Measurements from ENCODE around the gene OASL. TPM values are rescaled to one million over a fixed set of nuclear protein-coding genes. Genes with fewer than 3 reads are reported as not detected.

OASL gene, protein sequence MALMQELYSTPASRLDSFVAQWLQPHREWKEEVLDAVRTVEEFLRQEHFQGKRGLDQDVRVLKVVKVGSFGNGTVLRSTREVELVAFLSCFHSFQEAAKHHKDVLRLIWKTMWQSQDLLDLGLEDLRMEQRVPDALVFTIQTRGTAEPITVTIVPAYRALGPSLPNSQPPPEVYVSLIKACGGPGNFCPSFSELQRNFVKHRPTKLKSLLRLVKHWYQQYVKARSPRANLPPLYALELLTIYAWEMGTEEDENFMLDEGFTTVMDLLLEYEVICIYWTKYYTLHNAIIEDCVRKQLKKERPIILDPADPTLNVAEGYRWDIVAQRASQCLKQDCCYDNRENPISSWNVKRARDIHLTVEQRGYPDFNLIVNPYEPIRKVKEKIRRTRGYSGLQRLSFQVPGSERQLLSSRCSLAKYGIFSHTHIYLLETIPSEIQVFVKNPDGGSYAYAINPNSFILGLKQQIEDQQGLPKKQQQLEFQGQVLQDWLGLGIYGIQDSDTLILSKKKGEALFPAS
- polyA plus RNA-seq (2012; ENCODE audit: insufficient read depth, insufficient read length, low read depth), result not detected

GRCh38 chr12:121038861-121039668 lies at the start of gene OASL:
Gene OASL (minus strand): TSS chr12:121039246. CDS start chr12:121038971, 275 bp downstream.
- no peaks in the 10 kb centered on the region for H3K9me3 ChIP-seq
- peaks cover 8% of the 10 kb centered on the region for H3K27me3 ChIP-seq
- TF ChIP-seq CTCF (IDR thresholded peaks at IDR 0.05; ENCODE audit: low read depth, low read length), result no peak
- no peak for DNase-seq
- no peaks in the 10 kb centered on the region for H3K36me3 ChIP-seq
- H3K4me3 ChIP-seq (ENCODE audit: low read depth, low read length), result peak within 1 kb of the TSS; percentile 28; the same call in 1 of the 2 replicates
- no peaks in the 10 kb centered on the region for H3K4me1 ChIP-seq

GRCh38 chr12:121088195-121088585 lies 49.1 kb upstream of the OASL start:
- no peaks in the 10 kb centered on the region for H3K4me1 ChIP-seq
- no peaks in the 10 kb centered on the region for H3K36me3 ChIP-seq
- no peaks in the 10 kb centered on the region for H3K27me3 ChIP-seq
- no peak overlapping the region for H3K4me3 ChIP-seq (ENCODE audit: low read depth, low read length)
- DNase-seq, result no peak
- TF ChIP-seq CTCF (IDR thresholded peaks at IDR 0.05; ENCODE audit: low read depth, low read length), result no peak
- H3K9me3 ChIP-seq, result no peaks in the 10 kb centered on the region

GRCh38 chr12:121087467-121088194 lies 48.6 kb upstream of the OASL start:
- Histone ChIP-seq H3K27me3 (no peaks in the 10 kb centered on the region), H3K4me1 (no peaks in the 10 kb centered on the region), H3K4me3 (ENCODE audit: low read depth, low read length) (no peak overlapping the region), H3K36me3 (no peaks in the 10 kb centered on the region), H3K9me3 (no peaks in the 10 kb centered on the region)
- TF ChIP-seq CTCF (IDR thresholded peaks at IDR 0.05; ENCODE audit: low read depth, low read length), result no peak
- DNase-seq, result no peak

DNA sequence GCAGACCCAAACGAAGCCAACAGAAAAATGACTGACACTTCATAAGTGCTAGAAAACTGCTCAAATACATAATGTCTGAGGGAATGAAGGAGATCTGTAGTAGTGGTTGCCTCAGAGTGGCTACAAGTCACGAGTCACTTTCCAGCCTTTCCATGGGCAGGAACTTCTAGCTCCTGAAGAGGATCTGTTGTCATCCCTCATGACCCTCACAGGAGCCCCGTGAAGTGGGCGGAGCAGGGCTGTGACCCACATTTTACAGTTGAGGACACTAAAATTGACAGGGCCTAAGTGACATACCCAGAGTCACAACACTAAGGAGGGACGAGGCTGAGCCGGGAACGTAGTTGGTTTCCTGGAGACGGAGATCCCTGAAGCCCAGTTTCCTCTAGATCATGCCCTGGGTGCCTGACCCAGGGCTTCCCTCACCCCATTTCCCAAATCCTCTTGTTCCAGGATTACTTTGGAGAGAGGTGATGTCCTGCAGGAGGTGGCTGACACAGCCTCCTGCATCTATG lies 47.8 kb upstream of the OASL start:
- Histone ChIP-seq H3K4me3 (ENCODE audit: low read depth, low read length) (no peak overlapping the region), H3K4me1 (no peaks in the 10 kb centered on the region), H3K9me3 (no peaks in the 10 kb centered on the region), H3K27me3 (no peaks in the 10 kb centered on the region), H3K36me3 (no peaks in the 10 kb centered on the region)
- no peak for DNase-seq
- TF ChIP-seq CTCF (IDR thresholded peaks at IDR 0.05; ENCODE audit: low read depth, low read length), result no peak

DNA sequence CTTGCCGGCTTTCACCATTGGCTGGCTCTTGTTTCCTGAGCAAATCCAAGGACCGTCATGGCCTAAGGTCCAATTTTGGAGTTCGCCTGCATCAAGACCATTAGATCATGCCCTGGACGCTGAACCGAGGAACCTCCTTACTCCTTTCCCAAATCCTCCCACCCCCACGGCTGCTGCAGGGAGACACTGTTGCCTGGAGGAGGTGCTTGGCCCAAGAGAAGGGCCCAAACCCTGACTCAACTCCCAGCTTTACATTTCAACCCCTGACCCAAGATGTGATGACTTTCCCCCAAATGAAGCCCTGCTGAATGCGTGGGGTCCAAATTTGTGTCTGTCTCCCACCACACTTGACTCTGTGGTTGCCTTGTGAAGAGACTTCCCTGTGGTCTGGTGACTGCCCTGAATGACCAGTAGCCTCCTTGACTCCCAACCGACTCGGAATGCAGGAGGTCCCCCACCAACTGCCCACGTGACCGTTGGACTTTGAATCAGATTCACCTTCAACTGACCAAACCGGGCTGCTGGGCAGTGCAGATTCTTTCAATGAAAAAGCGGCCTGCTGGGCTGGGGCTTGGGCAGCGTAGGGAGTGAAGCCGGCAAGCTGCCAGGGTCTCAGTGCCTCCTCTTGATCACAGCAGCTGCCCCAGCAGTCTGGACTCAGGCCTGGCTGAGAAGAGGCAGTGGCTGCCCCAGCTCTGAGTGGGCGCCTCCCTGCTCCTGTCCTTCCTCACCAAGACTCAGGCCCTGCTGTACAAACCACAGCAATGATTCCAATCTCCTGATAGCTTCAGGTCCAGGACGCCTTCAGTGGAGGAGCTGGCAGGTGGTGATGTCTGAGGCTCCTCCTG lies 46.7 kb upstream of the OASL start:
- DNase-seq, result no peak
- Histone ChIP-seq H3K36me3 (no peaks in the 10 kb centered on the region), H3K9me3 (no peaks in the 10 kb centered on the region), H3K4me3 (ENCODE audit: low read depth, low read length) (no peak overlapping the region), H3K27me3 (no peaks in the 10 kb centered on the region), H3K4me1 (no peaks in the 10 kb centered on the region)
- no peak for TF ChIP-seq CTCF (IDR thresholded peaks at IDR 0.05; ENCODE audit: low read depth, low read length)

All from BE2C (cell line).